Hematopoietic multipotent progenitor cell treated with erythropoietin and hydrocortisone succinate and interleukin-3 and kit ligand, for 4 days (in vitro differentiated cells): Measurements from ENCODE around the gene PRSS38.

Experiments
- DNase-seq: peaks from one replicate; pipeline ENCODE4 v3.0.0-alpha.2; 2015

Gene PRSS38

DNA sequence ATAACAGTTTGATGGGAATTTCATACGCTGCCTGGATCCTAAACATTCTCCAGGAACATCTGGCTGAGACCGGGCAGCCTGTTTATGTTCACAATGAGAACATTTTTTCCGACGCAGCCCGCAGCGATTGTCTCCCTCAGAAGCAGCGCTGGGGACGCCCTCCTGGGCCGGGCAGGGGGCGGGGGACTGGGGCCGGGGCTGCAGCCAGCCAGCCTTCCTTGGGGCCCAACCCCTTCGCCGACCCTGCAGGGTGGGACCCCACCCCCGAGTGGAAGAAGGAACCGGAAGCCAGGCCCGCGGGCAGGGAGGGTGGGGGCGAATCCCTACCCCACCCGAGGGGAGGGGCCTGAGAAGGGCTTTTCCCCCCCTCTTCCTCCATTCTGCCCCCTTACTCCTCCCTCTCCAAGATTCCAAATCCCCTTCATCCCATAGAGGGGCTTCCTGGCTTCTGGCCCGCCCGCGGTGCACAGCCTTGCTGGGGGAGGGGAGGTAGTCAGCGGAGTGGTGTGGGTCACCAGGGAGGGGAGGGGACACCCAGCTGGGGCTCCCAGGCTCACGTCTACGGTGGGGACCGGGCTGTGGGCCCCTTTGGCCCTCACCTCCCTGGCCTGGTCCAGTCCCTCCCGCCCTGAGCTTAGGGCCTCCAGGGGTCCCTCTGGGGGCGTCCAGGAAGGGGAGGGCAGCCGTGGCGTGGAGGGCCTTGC, 71.7 kb downstream of the PRSS38 start:
- DNase-seq = peak; percentile 62

DNA sequence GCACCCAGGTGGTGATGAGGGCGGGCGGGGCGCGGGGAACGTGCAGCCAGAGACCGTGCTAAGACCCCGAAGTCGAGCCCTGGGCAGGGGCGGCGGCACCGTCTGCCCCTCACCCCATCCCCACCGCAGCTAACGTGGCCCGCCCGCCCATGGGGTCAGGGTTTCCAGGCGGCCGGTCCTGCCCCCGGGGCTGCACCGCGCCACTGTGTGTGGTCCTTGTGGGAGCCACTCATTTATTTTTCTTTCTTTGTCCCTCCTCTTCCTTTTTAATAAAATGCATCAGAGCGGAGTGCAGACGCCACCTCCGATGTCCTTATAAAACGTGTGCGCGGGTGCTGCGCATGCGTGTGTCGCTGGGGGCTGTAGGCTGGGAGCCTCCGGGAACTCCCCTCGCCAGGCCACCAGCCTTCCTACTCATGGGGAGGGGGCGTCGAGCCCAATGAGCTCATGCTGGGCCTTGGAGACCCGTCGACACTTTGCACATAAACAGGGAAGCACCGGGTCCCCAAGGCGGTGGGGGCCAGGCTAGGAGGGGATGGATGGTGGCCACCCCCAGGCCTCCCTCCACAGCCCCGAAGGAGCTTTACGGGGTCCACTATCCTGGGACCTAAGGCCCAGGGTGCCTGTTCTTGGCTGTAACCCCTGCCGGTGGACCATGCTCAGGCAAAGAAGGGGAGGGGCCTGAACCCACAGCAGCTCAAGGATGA, 72.4 kb downstream of the PRSS38 start:
- peak; percentile 75 for DNase-seq

DNA sequence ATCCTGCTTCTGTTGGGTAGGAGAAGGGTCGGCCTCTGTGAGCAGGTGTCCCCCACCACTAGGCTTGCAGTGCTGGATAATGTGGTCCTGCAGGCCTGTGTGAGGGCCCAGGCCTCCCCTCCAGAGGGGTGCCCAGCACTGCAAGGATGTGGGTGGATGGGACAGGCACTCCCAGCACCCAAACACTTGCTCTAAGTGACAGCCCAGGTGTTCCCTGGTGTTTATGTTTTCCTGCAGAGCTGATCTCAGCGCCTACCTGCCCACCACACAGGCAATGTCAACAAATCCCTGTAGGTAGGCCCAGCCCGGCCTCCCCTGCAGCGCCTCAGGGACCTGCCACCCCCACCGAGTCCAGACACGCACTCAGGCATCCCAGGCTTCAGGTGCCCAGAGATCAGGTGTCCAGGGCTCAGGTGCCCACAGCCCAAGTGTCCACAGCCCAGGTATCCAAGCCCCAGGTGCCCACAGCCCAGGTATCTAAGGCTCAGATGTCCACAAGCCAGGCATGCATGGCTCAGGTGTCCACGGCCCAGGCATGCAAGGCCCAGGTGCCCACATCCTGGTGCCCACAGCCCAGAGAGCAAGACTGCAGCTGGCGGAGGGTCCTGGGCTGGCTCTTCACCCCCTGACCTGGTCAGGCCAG, 73.0 kb downstream of the PRSS38 start:
- DNase-seq = no peak

DNA sequence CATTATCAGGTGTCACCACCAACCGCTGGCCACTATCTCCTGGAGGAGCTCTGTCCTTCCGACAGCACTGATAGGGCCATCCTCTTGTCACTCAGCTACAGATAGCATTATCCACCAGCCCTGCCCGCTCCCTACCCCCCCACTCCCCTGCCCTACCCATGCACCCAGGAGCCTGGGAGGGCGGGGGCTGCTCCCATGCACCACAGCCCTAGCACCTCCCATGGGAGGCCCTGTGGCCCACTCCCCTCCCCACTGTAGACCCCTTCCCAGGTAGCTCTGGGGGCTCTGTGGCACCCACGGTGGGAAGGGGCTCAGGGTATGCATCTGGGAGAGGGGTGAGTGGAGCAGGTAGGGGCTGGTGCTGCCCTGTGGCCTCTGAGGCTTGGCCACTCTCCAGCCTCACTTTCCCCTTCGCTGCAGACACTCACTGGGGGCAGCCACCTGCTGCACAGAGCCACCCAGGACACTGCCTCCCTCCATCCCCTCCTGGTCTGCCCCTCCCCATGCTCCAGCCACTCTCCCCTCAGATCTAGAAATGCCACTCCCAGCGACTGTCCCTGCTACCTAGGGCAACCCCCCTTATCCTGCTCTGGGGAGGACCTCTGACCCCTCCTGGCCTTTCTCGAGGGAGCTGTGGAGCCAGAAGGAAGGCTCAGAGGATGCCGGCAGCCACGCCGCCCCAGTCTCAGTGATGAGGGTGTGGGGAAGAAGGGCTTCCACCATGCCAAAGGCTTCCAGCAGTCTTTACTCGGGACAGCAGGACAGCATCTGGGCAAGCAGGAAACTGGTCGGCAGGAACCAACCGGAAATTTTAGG, 73.8 kb downstream of the PRSS38 start:
- peak; percentile 59 for DNase-seq

DNA sequence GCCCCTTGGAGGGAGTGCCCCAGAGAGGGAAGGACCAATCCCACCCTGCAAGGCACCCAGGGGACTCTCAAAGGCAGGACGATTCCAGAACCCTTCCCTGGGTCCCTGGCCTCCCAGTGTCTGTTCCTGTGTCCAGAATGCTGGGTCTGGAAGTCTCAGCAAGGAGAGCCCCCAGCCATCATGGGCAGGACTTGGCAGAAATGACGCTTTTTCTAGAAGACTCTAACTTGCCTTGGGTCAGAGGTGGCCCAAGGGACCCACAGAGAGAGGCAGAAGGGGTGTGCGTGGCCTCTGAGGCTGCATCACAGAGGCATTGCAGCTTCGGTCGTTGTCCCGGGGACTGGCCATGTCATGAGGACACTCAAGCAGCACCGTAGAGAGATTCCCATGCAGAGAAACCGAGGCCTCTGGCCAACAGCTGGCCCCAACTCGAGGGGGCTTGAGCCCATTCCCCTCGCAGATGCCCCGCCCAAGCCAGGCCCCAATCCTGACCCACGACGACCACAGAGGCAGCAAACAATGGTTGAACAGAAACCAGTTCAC, 74.5 kb downstream of the PRSS38 start:
- no peak for DNase-seq

DNA sequence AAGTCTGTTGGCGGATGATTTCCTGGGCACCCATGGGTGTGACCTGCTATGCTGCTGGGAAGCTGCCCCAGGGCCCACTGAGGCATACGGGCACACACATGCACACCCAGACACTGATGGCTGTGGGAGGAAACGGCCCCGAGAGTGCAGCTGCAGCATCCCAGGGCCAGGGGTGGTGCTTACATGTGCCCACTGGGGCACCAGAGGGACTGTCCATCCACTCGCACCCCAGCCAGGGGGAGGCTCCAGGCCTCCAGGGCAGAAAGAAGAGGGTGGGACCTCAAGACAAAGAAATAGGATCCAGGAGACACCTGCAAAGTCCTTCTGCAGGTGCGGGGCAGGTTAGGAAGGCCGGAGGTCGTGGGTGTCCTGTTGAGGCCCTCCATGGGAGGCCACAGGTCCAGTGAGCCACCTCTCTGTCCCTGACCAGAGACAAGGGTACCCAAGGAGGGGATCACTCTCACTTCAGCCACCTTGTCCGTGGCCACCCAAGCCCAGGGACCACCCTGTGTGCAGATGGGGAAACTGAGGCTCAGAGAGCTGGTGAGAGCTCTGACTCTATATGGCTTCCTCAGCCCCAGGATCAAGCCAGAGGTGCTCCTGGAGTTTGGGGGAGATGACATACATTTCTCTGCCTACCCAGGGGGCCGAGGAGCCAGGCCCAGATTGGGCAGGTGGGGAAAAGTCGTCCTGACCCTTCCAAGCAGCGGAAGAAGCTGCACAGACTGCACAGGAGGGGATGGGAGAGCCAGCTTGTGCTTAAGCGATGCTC, 75.2 kb downstream of the PRSS38 start:
- no peak for DNase-seq

DNA sequence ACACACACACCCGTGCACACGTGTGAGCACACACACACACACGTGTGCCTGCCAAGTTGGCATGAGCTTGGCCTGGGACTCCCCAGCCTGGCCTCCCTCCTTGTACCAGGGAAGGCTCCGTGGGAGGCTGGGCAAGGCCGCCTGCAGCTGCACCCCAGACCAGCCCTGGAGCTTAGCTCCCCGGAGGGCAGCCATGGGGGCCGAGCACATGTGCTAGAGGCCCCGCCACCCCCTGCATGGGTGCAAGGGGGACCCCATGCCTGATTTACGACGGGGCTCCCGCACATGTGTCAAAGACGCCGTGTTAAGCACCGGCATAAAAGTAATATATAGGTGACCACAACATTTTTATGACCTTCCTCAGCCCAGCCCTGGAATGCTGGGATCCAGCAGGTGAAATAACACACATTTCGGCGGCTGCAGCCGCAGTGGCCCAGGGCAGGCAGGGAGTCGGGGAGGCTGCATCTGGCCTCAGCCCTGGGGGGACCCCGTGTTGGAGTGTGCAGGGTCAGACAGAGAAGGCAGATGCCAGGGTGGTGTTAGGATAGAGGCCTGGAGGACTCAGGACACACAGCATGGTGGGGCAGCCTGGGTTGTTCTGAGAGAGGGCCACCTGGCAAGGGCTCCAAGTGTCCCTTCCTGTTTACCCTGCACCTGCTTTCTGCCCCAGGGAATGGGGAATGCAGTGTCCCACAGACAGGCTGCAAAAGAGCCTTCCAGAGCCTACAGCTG, 75.9 kb downstream of the PRSS38 start:
- no peak for DNase-seq

DNA sequence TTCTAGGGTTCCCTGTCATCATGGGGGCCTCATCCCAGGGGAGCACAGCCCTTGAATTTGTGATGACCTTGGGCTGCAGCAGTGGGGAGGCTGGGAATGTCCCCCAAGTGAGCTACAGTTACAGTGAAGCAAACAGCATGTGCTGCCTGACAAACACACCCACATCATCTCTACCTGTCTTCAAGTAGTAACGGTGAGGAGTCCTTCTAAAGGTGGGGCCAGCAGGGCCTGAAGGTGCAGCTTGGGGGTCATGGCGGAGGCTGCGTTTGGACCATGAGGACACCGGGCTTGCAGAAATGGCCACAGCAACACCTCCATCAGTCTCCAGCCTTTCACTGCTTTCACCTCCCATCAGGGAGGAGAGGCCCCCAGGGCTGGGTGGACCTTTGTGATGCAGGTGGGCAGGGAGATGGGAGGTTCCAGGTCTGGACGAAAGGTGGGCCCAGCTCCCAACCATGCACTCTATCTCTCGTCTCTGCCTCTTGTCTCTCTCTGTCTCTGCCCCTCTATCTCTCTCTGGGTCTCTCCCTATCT, 76.5 kb downstream of the PRSS38 start:
- no peak for DNase-seq

DNA sequence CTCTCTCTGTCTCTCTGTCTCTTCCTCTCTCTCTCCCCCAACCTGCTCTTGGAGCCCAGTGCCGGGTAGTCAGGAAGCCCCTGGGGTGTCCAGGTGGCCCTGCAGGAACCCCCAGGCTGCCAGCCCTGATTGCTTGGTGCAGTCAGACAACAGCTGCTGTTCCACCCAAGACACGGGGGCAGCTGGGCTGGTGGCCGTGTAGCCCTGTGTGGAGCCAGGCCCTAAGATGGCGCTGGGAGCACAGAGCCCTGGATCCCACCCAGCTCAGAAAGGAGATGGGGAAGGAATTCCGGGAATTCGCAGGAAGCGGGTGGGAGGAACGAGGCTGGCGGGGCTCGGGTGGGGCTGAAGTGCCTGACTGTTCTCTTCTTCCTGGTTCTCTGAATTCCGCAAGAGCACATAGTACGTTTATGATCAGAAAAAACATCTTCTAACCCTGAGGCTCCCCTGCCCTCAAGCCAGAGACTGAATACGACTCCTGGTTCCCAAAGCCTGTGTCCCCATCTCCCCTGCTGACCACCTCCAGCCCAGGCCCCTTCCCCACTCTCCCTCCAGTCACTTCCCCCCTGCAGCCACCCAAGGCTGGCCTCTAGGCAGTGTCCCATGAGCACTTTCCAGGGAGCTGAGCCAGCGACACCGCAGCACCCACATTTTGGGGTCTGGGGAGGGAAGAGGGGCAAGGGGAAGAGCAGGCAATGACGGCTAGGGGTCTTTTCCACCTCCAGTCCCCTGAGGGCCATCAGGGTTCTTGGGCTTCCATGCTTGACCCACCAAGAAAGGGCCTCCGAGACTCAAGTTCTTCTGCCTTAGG, 77.2 kb downstream of the PRSS38 start:
- DNase-seq = no peak

DNA sequence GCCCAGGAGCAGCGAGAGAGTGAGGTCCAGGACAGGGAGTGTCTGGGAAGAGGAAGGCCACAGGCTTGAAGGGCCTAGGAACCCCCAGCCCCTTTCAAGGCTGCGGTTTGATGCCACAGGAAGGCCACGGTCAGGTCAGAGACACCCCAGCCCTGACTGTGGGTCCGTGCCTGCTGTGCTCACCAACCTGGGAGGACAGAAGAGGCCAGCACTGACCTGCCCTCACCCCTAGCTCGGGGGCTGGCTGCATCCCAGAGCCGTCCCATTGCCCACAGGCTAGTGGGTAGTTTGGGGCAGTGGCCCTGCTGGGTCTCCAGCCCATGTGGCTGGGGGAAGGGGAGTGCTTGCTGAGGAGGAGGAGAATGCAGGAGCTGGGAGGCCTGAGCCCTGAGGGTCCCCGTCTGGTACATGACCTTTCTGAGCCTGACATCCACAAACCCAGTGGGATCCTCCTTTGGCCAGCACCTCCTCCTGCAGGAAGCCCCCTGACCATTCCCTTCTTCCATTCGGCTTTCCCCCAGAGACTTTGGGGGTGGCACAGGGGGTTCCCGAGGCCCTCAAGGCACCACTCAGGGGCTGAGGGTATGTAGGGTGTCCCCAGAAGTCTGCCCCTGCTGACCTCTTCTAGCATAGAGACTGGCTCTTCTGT, 77.9 kb downstream of the PRSS38 start:
- no peak for DNase-seq

DNA sequence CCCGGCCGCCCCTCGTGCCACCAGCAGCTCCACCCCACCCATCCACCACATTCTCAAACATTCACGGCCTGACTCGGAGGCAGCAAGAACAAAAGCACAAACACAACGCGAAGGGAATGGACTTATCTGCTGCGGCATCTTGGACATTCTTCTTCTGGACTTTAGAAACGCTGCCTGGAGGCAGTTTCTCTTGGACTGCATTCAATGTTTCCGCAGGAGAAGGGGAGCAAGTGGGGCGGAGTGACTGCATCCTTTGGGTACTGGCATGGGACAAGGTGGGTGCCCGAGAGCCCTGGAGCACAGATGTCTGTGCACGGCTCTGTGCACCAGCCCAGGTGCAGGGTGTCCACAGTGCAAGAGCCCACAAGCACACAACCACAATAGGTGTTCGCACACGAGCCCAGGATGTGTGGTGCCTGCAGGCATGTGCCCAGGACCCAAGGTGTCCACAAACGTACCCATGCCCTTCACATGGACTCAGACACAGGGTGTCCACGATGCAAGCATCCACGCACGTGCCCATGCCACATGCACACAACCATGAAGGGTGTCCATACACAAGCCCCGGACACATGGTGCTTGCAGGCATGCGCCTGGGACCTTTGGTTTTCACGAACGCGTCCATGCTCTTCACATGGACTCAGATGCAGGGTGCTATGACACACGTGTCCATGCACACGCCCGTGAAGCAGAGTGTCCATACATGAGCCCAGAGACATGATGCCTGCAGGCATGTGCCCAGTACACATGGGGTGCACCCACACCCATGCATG, 78.7 kb downstream of the PRSS38 start:
- no peak for DNase-seq

DNA sequence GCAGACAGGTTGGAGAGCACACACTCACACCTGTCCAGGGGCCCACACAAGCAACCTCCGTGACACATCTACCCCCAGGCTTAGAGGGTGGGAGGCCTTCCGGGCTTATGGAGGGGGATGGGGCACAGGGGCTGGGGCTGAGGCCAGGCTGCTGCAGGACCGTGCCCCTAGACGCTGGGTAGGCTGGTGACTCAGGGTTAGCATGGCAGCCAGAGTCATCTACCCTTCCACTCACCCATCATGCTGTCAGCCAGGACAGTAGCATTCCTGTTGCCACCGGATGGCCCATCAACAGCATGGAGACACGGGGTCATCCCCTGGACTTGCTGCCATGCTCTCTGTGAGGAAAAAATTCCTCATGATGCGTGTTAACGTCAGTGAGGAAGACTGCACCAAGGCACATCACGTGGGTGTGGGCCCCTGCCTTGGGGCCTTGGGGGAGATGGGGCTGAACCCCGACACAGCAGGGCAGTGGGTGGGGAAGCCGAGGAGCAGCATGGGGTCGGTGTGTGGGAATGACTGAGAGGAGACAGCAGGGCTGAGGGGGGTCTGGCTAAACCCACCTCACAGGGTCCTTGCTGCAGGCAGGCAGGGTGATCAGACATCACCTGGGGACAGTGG, 79.5 kb downstream of the PRSS38 start:
- no peak for DNase-seq
